Natural killer cell (primary cell): ENCODE results near the gene ANK2. TPM values are rescaled to one million over a fixed set of nuclear protein-coding genes. Genes with fewer than 3 reads are reported as not detected.

Experiments used
- ATAC-seq, 3 donors: fragments of 150-1000 bp in 2 of 3; fragments of 200-7000 bp in 1 of 3; cut with Tn5 transposase; 1 replicate in 1 of 3; 2 replicates in 2 of 3; pipeline ENCODE4 v1.10.0; 2021; ENCODE audit warnings: mild to moderate bottlenecking in 2 of 3, moderate library complexity in 2 of 3
- DNase-seq, 2 donors: peaks; one replicate each; pipeline versions ENCODE4 v3.0.0 to v3.0.0-alpha.2; 2013 to 2021; ENCODE audit warnings: mixed read lengths in 1 of 2
- H3K27ac ChIP-seq: one replicate; pipeline ENCODE4 v1.5.1; 2013; ENCODE audit warnings: mild to moderate bottlenecking, low read length
- H3K27me3 ChIP-seq: one replicate; pipeline ENCODE4 v1.6.1; 2013; ENCODE audit warnings: low read length; ENCODE audit not compliant: control insufficient read depth, insufficient read depth
- H3K36me3 ChIP-seq: one replicate; pipeline ENCODE4 v1.6.1; 2013; ENCODE audit warnings: low read length; ENCODE audit not compliant: control insufficient read depth, insufficient read depth
- H3K4me1 ChIP-seq: one replicate; pipeline ENCODE4 v1.6.1; 2013; ENCODE audit warnings: low read length; ENCODE audit not compliant: control insufficient read depth, insufficient read depth
- H3K4me3 ChIP-seq: one replicate; pipeline ENCODE4 v1.5.1; 2013; ENCODE audit warnings: low read length
- H3K9me3 ChIP-seq: one replicate; pipeline ENCODE4 v1.6.1; 2013; ENCODE audit warnings: low read length; ENCODE audit not compliant: control insufficient read depth, insufficient read depth
- H3K27ac Mint-ChIP-seq, 2 donors: one replicate each; pipeline ENCODE4 v1.8.0; 2022; ENCODE audit warnings: mild to moderate bottlenecking in 2 of 2, mixed read lengths in 2 of 2, moderate library complexity in 1 of 2
- H3K27me3 Mint-ChIP-seq, 2 donors: one replicate each; pipeline ENCODE4 v1.8.0; 2022; ENCODE audit warnings: low read depth in 2 of 2, mixed read lengths in 2 of 2
- H3K36me3 Mint-ChIP-seq: one replicate; pipeline ENCODE4 v1.8.0; 2022; ENCODE audit warnings: mixed read lengths
- H3K4me1 Mint-ChIP-seq, 2 donors: one replicate each; pipeline ENCODE4 v1.8.0; 2022; ENCODE audit warnings: mixed read lengths in 2 of 2
- H3K4me3 Mint-ChIP-seq: one replicate; pipeline ENCODE4 v1.8.0; 2022; ENCODE audit warnings: mild to moderate bottlenecking, moderate library complexity, mixed read lengths
- H3K9me3 Mint-ChIP-seq, 2 donors: one replicate each; pipeline ENCODE4 v1.8.0; 2022; ENCODE audit warnings: mixed read lengths in 2 of 2
- CTCF ChIP-seq: fragments of 200-600 bp; IDR thresholded peaks from one replicate; pipeline ENCODE4 v1.8.0; 2022; ENCODE audit warnings: antibody characterized with exemption
- WGBS: methylation state at CpG from one replicate; pipeline ENCODE4 v1.1.7; 2013; ENCODE audit warnings: missing lambda C conversion rate; ENCODE audit not compliant: insufficient coverage; 5-methylcytosine and 5-hydroxymethylcytosine counted together
- intact Hi-C: fragments of 100-400 bp; cut with micrococcal nuclease; formaldehyde crosslinking; loops from one replicate; pipeline ENCODE4 v1.14.2; 2022
- total RNA-seq, 4 donors: library from RNA; stranded (reverse); fragments of 120-200 nt in 1 of 4; gene quantifications; one replicate each; pipeline versions ENCODE4 v1.2.3 to v1.2.4, GENCODE V29; 2013 to 2022

The ANK2 gene
- total RNA-seq, 3 donors from 2014 or later (not counting 1 experiment from before 2014, with no cell fraction given) = 0.05 TPM; not detected in 2

GRCh38 chr4:113009461-113009860, 40.0 kb upstream of the ANK2 start:
- no peaks in the 10 kb centered on the region for H3K27me3 Mint-ChIP-seq
- H3K4me1 ChIP-seq = no peaks in the 10 kb centered on the region
- H3K27me3 ChIP-seq = no peaks in the 10 kb centered on the region
- no peak overlapping the region for H3K4me3 Mint-ChIP-seq
- peaks cover 0 to under 1% of the 10 kb centered on the region in 2 donors for H3K9me3 Mint-ChIP-seq
- no peaks in the 10 kb centered on the region for H3K36me3 Mint-ChIP-seq
- H3K27ac ChIP-seq = no peak overlapping the region
- no peak overlapping the region for H3K27ac Mint-ChIP-seq
- ATAC-seq (no peak), DNase-seq (no peak)
- WGBS = 90% methylated on average over 2 of the region's 2 CpGs
- no peaks in the 10 kb centered on the region for H3K4me1 Mint-ChIP-seq
- H3K36me3 ChIP-seq = no peaks in the 10 kb centered on the region
- intact Hi-C loops = no loop called here
- no peak overlapping the region for H3K4me3 ChIP-seq
- no peaks in the 10 kb centered on the region for H3K9me3 ChIP-seq
- TF ChIP-seq CTCF = no peak

GRCh38 chr4:113012122-113012725, 37.2 kb upstream of the ANK2 start:
- no peaks in the 10 kb centered on the region for H3K27me3 ChIP-seq
- no peaks in the 10 kb centered on the region for H3K36me3 ChIP-seq
- Mint-ChIP-seq H3K27me3 (no peaks in the 10 kb centered on the region), H3K36me3 (no peaks in the 10 kb centered on the region), H3K4me1 (no peaks in the 10 kb centered on the region), H3K27ac (no peak overlapping the region), H3K9me3 (peaks cover 2% of the 10 kb centered on the region in 2 donors), H3K4me3 (no peak overlapping the region)
- H3K27ac ChIP-seq = no peak overlapping the region
- no peak for TF ChIP-seq CTCF
- ATAC-seq (no peak), DNase-seq (no peak)
- H3K4me1 ChIP-seq = no peaks in the 10 kb centered on the region
- intact Hi-C loops = no loop called here
- H3K4me3 ChIP-seq = no peak overlapping the region
- 90% methylated on average over 3 of the region's 4 CpGs for WGBS
- no peaks in the 10 kb centered on the region for H3K9me3 ChIP-seq

GRCh38 chr4:113012786-113013185, 36.7 kb upstream of the ANK2 start:
- WGBS = 84% methylated on average over 2 of the region's 4 CpGs
- H3K9me3 Mint-ChIP-seq = peaks cover 2% of the 10 kb centered on the region in 2 donors
- no peaks in the 10 kb centered on the region for H3K36me3 ChIP-seq

More at GRCh38 chr4:113012786-113013185, 36.7 kb upstream of the ANK2 start:
- no peak for DNase-seq
- no peaks in the 10 kb centered on the region for H3K4me1 ChIP-seq
- no peak overlapping the region for H3K4me3 Mint-ChIP-seq
- ATAC-seq = no peak
- TF ChIP-seq CTCF = no peak
- no peaks in the 10 kb centered on the region for H3K27me3 ChIP-seq
- intact Hi-C loops = no loop called here
- no peaks in the 10 kb centered on the region for H3K4me1 Mint-ChIP-seq
- H3K9me3 ChIP-seq = no peaks in the 10 kb centered on the region
- H3K27me3 Mint-ChIP-seq = no peaks in the 10 kb centered on the region
- H3K27ac Mint-ChIP-seq = no peak overlapping the region
- no peaks in the 10 kb centered on the region for H3K36me3 Mint-ChIP-seq
- H3K4me3 ChIP-seq = no peak overlapping the region
- no peak overlapping the region for H3K27ac ChIP-seq
